Thoracic aorta (tissue), 2 donors: ENCODE measurements around the gene PRKCZ. TPM values are rescaled to one million over a fixed set of nuclear protein-coding genes. Genes with fewer than 3 reads are reported as not detected.

ENCODE experiments used
- ATAC-seq: fragments of 150-250 bp; one replicate; pipeline ENCODE4 v1.8.0; 2017; ENCODE audit warnings: low read depth; ENCODE audit not compliant: insufficient number of reproducible peaks, low FRiP score
- DNase-seq: peaks from one replicate; pipeline ENCODE4 v3.0.0-alpha.2; 2020; ENCODE audit warnings: low spot score
- H3K27ac ChIP-seq, 2 donors: fragments of 200-600 bp; sonication (generic); 1 replicate in 1 of 2; 2 replicates in 1 of 2; pipeline ENCODE4 v1.5.1; 2016; ENCODE audit warnings: mild to moderate bottlenecking in 2 of 2, moderate library complexity in 2 of 2
- H3K27me3 ChIP-seq: fragments of 200-600 bp; sonication (generic); replicated peaks from 2 replicates; pipeline ENCODE4 v1.6.0; 2016; ENCODE audit warnings: mild to moderate bottlenecking; ENCODE audit not compliant: insufficient read depth
- H3K36me3 ChIP-seq: fragments of 200-600 bp; sonication (generic); one replicate; pipeline ENCODE4 v1.5.1; 2016
- H3K4me1 ChIP-seq, 2 donors: fragments of 200-600 bp; sonication (generic); 1 replicate in 1 of 2; 2 replicates in 1 of 2; pipeline versions ENCODE4 v1.5.1 to v1.6.0; 2016; ENCODE audit warnings: low read depth in 2 of 2, mild to moderate bottlenecking in 1 of 2; ENCODE audit not compliant: control insufficient read depth in 1 of 2
- H3K4me3 ChIP-seq: fragments of 200-600 bp; sonication (generic); 2 replicates; pipeline ENCODE4 v1.5.1; 2016; ENCODE audit warnings: mild to moderate bottlenecking
- H3K9me3 ChIP-seq: fragments of 200-600 bp; sonication (generic); 2 replicates; pipeline ENCODE4 v1.5.1; 2016
- CTCF ChIP-seq: fragments of 200-600 bp; sonication (generic); IDR thresholded peaks from one replicate; pipeline ENCODE4 v1.5.1; 2019; ENCODE audit warnings: antibody characterized with exemption
- total RNA-seq, 2 donors: library from RNA; depleted of rRNA; stranded (reverse); fragments of >200 nt; gene quantifications; one replicate each; pipeline versions ENCODE4 v1.1.0 to v1.2.3, GENCODE V29; 2016

The PRKCZ gene
- total RNA-seq, 2 donors from 2014 or later = 0.68 TPM; not detected in 1

GRCh38 chr1:2059290-2059953, 9.2 kb downstream of the PRKCZ start:
- no peak overlapping the region for H3K4me3 ChIP-seq
- H3K27ac ChIP-seq = no peak overlapping the region
- DNase-seq (no peak), ATAC-seq (no peak)
- H3K27me3 ChIP-seq = no peaks in the 10 kb centered on the region
- TF ChIP-seq CTCF = no peak
- no peaks in the 10 kb centered on the region for H3K4me1 ChIP-seq
- no peaks in the 10 kb centered on the region for H3K9me3 ChIP-seq
- H3K36me3 ChIP-seq = no peaks in the 10 kb centered on the region

DNA sequence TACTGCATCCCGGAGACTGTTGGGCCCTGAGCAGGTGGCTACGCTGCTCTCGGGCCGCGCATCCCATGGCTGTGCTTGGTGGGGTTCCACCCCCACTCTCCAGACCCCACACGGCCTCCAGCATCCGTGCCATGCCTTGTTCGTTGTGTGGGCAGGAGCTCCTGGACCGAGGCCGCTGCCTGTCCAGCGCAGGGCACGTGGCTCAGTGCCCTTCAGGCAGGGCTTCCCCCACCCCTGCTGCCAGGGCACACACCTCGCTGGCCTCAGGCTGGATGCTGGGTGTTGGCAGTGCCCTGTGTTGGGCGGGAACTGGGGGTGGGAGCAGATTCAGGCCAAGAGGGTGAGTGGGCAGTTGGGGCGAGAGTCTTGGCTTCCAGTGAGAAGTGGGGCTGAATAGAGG, 9.9 kb downstream of the PRKCZ start:
- ATAC-seq = no peak
- DNase-seq = no peak
- no peaks in the 10 kb centered on the region for H3K4me1 ChIP-seq
- H3K27ac ChIP-seq = no peak overlapping the region
- peaks cover 2% of the 10 kb centered on the region for H3K9me3 ChIP-seq
- no peaks in the 10 kb centered on the region for H3K36me3 ChIP-seq
- no peak overlapping the region for H3K4me3 ChIP-seq
- H3K27me3 ChIP-seq = no peaks in the 10 kb centered on the region
- TF ChIP-seq CTCF = no peak

DNA sequence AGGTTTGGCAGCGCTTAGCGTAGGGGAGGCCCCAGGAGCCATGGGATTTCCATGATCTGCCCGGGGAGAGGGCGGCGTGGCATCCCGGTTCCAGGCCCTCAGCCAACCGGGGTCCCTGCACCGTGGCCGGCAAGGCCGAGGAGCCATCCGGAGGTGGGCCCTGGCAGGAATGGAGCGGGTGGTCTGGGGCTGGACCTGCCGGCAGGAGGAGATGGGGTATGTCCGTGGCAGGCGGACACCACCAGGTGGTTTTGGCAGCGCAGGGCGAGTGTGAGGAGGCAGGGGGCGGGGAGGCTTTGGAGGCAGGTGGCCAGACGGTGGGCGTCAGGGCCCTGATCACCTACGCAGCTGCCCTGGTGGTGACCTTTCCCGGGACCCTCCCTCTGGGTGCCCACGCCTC, 10.3 kb downstream of the PRKCZ start:
- no peaks in the 10 kb centered on the region for H3K36me3 ChIP-seq
- no peak for TF ChIP-seq CTCF
- H3K9me3 ChIP-seq = peaks cover 6% of the 10 kb centered on the region
- ATAC-seq = no peak
- H3K27me3 ChIP-seq = no peaks in the 10 kb centered on the region
- H3K27ac ChIP-seq = no peak overlapping the region
- no peak for DNase-seq
- no peak overlapping the region for H3K4me3 ChIP-seq
- no peaks in the 10 kb centered on the region for H3K4me1 ChIP-seq

GRCh38 chr1:2061065-2061778, 11.0 kb downstream of the PRKCZ start:
- no peak overlapping the region for H3K27ac ChIP-seq
- ATAC-seq (no peak), DNase-seq (no peak)
- no peak overlapping the region for H3K4me3 ChIP-seq
- H3K9me3 ChIP-seq = peaks cover 7% of the 10 kb centered on the region
- H3K4me1 ChIP-seq = no peaks in the 10 kb centered on the region
- H3K36me3 ChIP-seq = no peaks in the 10 kb centered on the region
- TF ChIP-seq CTCF = no peak
- no peaks in the 10 kb centered on the region for H3K27me3 ChIP-seq

DNA sequence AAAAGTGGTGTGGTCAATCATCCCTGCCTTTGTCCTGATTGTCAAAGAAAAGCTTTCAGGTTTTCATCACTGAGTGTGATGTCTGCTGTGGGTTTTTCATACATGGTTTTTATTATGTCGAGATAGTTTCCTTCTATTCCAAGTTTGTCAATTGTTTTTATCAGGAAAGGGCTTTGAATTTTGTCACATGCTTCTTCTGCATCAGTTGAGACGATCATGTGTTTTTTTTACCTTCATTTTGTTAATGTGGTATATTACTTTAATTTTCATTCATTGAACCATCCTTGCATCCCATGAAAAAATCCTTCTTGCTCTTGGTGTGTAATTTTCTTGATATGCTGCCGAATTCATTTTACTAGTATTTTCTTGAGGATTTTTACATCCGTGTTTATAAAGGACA, 15.5 kb downstream of the PRKCZ start:
- H3K27ac ChIP-seq = no peak overlapping the region
- no peaks in the 10 kb centered on the region for H3K36me3 ChIP-seq
- no peaks in the 10 kb centered on the region for H3K4me1 ChIP-seq
- DNase-seq (no peak), ATAC-seq (no peak)
- no peaks in the 10 kb centered on the region for H3K27me3 ChIP-seq
- H3K4me3 ChIP-seq = no peak overlapping the region
- peaks cover 7% of the 10 kb centered on the region for H3K9me3 ChIP-seq
- no peak for TF ChIP-seq CTCF
